HG02840 (cell line): ENCODE results near the gene MTMR2.

Source experiments
- ATAC-seq: cut with Tn5 transposase; IDR thresholded peaks from one replicate; pipeline ENCODE4 v1.9.1; 2021; ENCODE audit warnings: mild to moderate bottlenecking, moderate library complexity, moderate number of reproducible peaks; ENCODE audit not compliant: unreplicated experiment, low FRiP score

MTMR2 gene

DNA sequence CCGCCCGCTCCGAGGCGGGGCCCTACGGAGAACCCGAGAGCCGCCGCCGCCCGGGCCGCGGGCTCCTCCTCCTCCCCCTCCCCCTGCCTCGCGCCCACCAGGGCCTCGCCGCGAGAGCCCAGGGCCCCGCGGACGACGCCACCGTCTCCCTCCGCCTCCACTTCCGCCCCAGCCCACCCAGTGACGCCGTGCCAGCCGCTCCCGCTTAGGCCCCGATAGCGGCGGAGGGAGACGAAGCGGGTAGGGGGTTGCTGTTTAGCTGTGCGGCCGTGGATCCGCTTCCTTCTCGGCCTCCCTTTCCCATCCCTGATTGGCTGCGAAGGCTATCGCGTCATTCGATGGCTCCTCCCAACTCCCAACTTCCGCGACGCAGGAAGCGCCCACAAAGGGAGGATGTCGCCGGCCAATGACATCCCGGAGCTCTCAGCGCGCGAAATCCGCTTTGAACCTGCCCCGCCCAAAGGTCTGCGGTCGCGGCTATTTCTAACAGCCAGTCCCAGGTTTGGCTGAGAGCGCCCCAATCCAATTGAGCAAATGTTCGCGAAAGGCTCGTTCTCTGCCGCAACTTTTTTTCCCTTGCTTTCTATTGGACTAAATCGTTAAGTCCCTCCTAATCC lies 134.3 kb downstream of the MTMR2 start, which contains the start of gene FAM76B:
Gene FAM76B, minus strand, starts transcription at position 277 of the 617 bp plus-strand sequence. CDS start 304 bp downstream, outside the sequence.
- ATAC-seq: peak; percentile 74

DNA sequence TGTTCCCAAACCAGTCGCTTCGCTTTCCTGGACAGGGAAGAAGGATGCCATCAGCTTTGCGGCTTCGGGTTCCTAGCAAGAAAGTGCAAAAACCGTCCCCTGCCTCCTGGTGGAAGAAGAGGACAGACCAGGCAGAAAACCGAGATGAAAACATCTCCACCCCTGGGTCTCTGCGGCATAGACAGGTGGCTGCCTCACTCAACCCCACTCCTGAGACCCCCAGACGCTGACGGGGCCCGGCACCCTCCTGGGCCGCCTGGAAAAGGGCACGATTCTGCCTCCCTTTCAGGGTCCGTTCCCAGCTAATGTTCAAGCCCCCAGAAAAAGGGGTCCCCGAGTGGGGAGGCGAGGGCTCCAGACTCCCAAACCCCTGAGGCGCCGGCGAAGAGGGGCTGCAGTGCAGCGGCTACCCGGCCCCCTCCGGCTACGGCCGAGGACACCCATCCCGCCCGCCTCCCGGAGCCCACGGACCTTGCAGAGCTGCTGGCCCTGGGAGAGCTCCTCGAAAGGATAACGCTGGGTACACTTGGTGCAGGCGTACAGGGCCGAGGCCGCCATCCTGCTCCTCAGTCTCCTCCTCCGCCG lies 134.9 kb downstream of the MTMR2 start:
- no peak for ATAC-seq
